ENCODE results near the gene GABRB2.

DNA sequence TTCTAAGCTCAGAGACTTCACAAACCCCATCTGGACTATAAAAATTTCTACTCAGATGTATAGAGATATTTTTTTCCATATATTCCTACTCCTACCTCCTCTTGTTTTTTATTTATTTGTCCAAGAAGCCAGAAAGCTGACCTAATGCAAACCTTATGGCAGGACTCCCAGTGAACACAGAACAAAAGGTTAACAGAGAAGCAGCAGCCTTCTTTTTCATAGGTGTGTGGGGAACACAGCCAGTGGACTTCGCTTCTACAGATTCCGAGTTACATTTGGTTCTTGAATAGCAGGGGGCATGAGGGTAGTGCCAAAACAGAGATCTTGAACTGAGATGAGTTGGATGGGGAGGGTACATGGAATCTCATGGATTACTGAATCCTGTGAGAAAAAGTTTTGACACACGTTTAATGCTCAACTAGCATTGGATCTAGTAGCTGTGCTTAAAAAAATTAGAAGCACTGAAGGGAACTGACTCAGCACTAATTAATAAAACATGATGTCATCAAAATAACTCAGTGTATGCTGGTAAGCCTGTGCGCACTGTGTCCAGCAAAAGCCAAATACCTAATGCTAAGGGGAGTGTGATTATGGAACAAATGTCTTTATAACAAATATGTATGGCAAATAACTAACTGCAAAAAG, 240.1 kb downstream of the GABRB2 start:
- TF ChIP-seq, protein P1, sequence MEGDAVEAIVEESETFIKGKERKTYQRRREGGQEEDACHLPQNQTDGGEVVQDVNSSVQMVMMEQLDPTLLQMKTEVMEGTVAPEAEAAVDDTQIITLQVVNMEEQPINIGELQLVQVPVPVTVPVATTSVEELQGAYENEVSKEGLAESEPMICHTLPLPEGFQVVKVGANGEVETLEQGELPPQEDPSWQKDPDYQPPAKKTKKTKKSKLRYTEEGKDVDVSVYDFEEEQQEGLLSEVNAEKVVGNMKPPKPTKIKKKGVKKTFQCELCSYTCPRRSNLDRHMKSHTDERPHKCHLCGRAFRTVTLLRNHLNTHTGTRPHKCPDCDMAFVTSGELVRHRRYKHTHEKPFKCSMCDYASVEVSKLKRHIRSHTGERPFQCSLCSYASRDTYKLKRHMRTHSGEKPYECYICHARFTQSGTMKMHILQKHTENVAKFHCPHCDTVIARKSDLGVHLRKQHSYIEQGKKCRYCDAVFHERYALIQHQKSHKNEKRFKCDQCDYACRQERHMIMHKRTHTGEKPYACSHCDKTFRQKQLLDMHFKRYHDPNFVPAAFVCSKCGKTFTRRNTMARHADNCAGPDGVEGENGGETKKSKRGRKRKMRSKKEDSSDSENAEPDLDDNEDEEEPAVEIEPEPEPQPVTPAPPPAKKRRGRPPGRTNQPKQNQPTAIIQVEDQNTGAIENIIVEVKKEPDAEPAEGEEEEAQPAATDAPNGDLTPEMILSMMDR (IDR thresholded peaks at IDR 0.05), result no peak
- no peak for TF ChIP-seq POLR2A (IDR thresholded peaks at IDR 0.05)

Data from adrenal gland (tissue), 5 donors.